ENCODE results near the gene FBLN2. TPM values are rescaled to one million over a fixed set of nuclear protein-coding genes. Genes with fewer than 3 reads are reported as not detected.

The FBLN2 gene
- total and polyA plus RNA-seq, 10 of the 15 experiments (the other 5 are each of a cell fraction or from before 2014, with no cell fraction given) = 0.03 to 0.41 (median 0.12) TPM; not detected in 2

DNA sequence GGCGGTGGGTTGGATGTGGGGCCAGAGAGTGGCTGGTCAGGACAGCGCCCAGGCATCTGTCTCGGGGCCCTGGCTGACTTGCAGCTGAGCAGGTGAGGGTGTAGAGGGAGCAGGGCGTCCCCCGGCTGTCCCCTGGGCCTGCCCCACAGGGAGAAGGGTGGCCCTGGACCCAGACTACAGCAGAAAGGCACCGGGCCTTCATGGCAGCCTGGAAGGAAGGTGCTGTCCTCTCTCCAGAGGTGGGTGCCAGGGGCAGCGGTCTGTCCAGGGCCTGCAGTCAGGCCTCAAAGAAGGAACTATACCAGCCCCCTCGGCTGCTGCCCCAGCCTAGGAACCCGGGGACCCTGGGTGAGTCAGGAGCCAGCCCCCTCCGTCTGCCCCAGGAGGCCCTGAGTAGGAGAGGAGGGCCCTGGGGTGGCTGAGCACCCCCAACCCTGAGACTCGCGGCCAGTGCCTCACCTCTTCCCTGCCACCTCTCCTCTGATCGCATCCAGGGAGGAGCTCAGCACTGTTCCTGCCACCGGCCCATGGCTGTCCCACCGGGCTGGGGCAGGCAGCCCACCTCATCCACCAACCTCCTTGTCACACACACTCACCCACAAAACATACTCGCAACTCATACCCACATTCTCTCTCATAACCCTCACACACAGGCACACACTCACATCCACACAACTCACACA lies 133.5 kb downstream of the FBLN2 start:
- H3K27me3 ChIP-seq (replicated peaks in 1 of 2; ENCODE audit: control insufficient read depth in 2 of 2, insufficient read depth in 2 of 2, low read length in 1 of 2) = 0 out of 4 replicates have a peak, but pooled peaks cover 0 to 2% of the 10 kb centered on the region in 2 experiments
- POLR2A ChIA-PET = no interaction called here
- CTCF ChIA-PET = interaction anchor here (0.7 kb wide), 1 partner anchor 49 kb away, joined by 3 read pairs; no protein-coding TSS in a partner anchor
- H3K4me2 ChIP-seq (ENCODE audit: control insufficient read depth, insufficient read depth) = no peak overlapping the region
- no peak for TF ChIP-seq TCF3 (IDR thresholded peaks at IDR 0.05; ENCODE audit: borderline replicate concordance, insufficient read depth, low read depth, low read length)
- TF ChIP-seq EZH2 (IDR thresholded peaks at IDR 0.05; ENCODE audit: borderline replicate concordance, control insufficient read depth, low read depth, low read length) = no peak
- no peak for TF ChIP-seq NR2C2 (IDR thresholded peaks at IDR 0.05; ENCODE audit: borderline replicate concordance, control insufficient read depth, insufficient read length, low read depth)
- TF ChIP-seq DPF2 (IDR thresholded peaks at IDR 0.05) = no peak
- no peak overlapping the region for H3K9ac ChIP-seq (ENCODE audit: control insufficient read depth, insufficient read depth, low read length)
- H3K4me3 ChIP-seq = no peak overlapping the region
- FAIRE-seq = no peak
- no peaks in the 10 kb centered on the region for H4K20me1 ChIP-seq (ENCODE audit: control insufficient read depth, insufficient read depth)
- no peaks in the 10 kb centered on the region for H3K36me3 ChIP-seq (ENCODE audit: control insufficient read depth in 2 of 2, insufficient read depth in 2 of 2, low read length in 1 of 2)
- no peak for ATAC-seq
- H3K9me3 ChIP-seq (replicated peaks; ENCODE audit: control insufficient read depth, insufficient read depth, low read length) = no peaks in the 10 kb centered on the region
- H3K4me1 ChIP-seq (ENCODE audit: control insufficient read depth, insufficient read depth, low read length) = no peaks in the 10 kb centered on the region
- RAD21 ChIA-PET (ENCODE audit: unreplicated experiment) = no interaction called here
- SMC1A ChIA-PET (ENCODE audit: uncharacterized antibody, unreplicated experiment) = no interaction called here
- intact Hi-C loops (cut with micrococcal nuclease; ENCODE audit: unreplicated experiment) (no loop called here), in situ Hi-C loops (cut with MboI) (no loop called here)
- WGBS (ENCODE audit: insufficient coverage, insufficient replicate concordance, low lambda C conversion rate, missing lambda C conversion rate) = 26% methylated on average over 16 of the region's 16 CpGs
- H2AFZ ChIP-seq (ENCODE audit: control insufficient read depth, low read depth, low read length) = no peak overlapping the region
- no peak overlapping the region for H3K27ac ChIP-seq (ENCODE audit: control insufficient read depth, insufficient read depth)
- no peak for DNase-seq (ENCODE audit: low read depth, low spot score)
- BruUV-seq (replicated peaks) = no TSS peak
- no peaks in the 10 kb centered on the region for H3K79me2 ChIP-seq (ENCODE audit: control insufficient read depth, insufficient read depth, low read length)

GRCh38 chr3:13683288-13683687 lies 134.4 kb downstream of the FBLN2 start:
- in situ Hi-C loops (cut with MboI) = no loop called here
- H3K36me3 ChIP-seq (ENCODE audit: control insufficient read depth in 2 of 2, insufficient read depth in 2 of 2, low read length in 1 of 2) = no peaks in the 10 kb centered on the region
- no peak for ATAC-seq
- no peak overlapping the region for H3K4me2 ChIP-seq (ENCODE audit: control insufficient read depth, insufficient read depth)
- FAIRE-seq = no peak
- intact Hi-C loops (cut with micrococcal nuclease; ENCODE audit: unreplicated experiment) = no loop called here
- ChIA-PET RAD21 (ENCODE audit: unreplicated experiment) (no interaction called here), SMC1A (ENCODE audit: uncharacterized antibody, unreplicated experiment) (no interaction called here), POLR2A (no interaction called here), CTCF (interaction anchor here (0.7 kb wide), 1 partner anchor 48 kb away, joined by 3 read pairs; no protein-coding TSS in a partner anchor)
- H3K79me2 ChIP-seq (ENCODE audit: control insufficient read depth, insufficient read depth, low read length) = no peaks in the 10 kb centered on the region
- WGBS (ENCODE audit: insufficient coverage, insufficient replicate concordance, low lambda C conversion rate, missing lambda C conversion rate) = 5% methylated on average over 4 of the region's 4 CpGs
- no peak overlapping the region for H3K4me3 ChIP-seq
- H3K9me3 ChIP-seq (replicated peaks; ENCODE audit: control insufficient read depth, insufficient read depth, low read length) = no peaks in the 10 kb centered on the region
- no peak overlapping the region for H3K9ac ChIP-seq (ENCODE audit: control insufficient read depth, insufficient read depth, low read length)
- DNase-seq (ENCODE audit: low read depth, low spot score) = no peak
- H3K4me1 ChIP-seq (ENCODE audit: control insufficient read depth, insufficient read depth, low read length) = no peaks in the 10 kb centered on the region
- peaks cover 0 to 2% of the 10 kb centered on the region in 2 experiments; a peak in 2 of 4 replicates for H3K27me3 ChIP-seq (replicated peaks in 1 of 2; ENCODE audit: control insufficient read depth in 2 of 2, insufficient read depth in 2 of 2, low read length in 1 of 2)
- no TSS peak for BruUV-seq (replicated peaks)
- no peak overlapping the region for H3K27ac ChIP-seq (ENCODE audit: control insufficient read depth, insufficient read depth)
- H2AFZ ChIP-seq (ENCODE audit: control insufficient read depth, low read depth, low read length) = no peak overlapping the region
- no peak for TF ChIP-seq HDGF (IDR thresholded peaks at IDR 0.05)
- TF ChIP-seq FOXM1 (IDR thresholded peaks at IDR 0.05; ENCODE audit: low read depth, low read length) = no peak
- TF ChIP-seq POLR2AphosphoS5 (IDR thresholded peaks at IDR 0.05; ENCODE audit: low read length) = no peak
- TF ChIP-seq SIX5 (IDR thresholded peaks at IDR 0.05; ENCODE audit: low read depth, low read length, severe bottlenecking) = no peak
- no peaks in the 10 kb centered on the region for H4K20me1 ChIP-seq (ENCODE audit: control insufficient read depth, insufficient read depth)

All from GM12878 (cell line).